GM19193 (cell line): ENCODE data around the gene ESYT3.

ENCODE experiments used
- POLR2A ChIP-seq: IDR thresholded peaks from 4 replicates; pipeline ENCODE4 v1.6.1; 2011; ENCODE audit not compliant: insufficient read depth, insufficient read length; ENCODE audit errors: extremely low read depth

ESYT3 gene

DNA sequence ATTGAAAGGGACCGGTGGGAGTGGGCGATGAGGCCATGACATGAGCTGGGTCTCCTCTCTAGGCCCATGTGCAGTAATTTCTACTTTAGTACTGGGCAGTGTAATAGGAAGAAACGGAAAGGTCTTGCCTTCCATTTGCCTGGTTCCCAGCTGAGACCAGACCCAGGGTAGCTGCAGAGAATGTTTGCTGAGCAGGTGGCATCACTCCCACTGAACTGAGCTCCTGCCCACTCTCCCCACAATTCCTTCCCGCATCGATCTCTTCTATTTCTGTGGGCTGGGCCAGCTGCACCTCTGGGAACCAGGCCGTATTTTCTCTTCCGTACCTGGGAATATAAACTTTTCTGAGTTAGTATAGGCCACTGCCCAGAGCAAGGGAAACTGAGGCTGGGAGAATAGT lies 15.8 kb downstream of the ESYT3 start:
- TF ChIP-seq POLR2A: no peak

DNA sequence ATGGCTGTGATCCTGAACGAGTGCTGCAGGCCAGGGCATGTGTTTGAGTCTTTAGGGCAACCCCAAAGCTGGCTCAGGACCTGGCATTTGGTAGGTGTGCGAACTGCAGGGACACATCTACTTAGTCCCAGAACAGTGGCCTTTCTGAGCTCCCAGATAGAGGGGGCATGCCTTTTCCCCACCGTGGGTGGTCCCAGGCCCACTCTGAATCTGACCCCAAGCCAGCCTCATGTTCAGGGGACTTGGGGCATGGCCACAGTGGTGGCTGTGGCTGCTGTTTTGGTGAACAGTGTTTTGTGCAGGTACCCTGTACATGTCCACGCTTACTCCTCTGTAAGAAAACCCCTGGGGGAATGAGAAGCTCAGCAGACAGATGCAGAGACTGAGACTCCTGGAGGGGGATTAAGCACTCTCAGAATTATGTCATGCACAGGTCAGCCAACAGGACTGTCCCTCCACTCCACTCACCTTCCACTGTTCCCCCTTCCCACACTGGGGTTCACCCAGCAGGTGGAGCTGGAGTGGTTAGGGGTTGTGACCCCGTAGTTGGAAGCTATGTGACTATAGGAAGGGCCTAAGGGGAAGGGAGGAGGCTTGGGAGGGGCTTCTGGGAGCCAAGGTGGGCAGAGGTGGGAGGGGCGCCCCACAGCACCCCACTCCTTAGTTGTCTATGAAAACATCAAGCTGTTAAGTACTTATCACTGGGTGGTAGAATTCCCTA lies 16.4 kb downstream of the ESYT3 start:
- no peak for TF ChIP-seq POLR2A

DNA sequence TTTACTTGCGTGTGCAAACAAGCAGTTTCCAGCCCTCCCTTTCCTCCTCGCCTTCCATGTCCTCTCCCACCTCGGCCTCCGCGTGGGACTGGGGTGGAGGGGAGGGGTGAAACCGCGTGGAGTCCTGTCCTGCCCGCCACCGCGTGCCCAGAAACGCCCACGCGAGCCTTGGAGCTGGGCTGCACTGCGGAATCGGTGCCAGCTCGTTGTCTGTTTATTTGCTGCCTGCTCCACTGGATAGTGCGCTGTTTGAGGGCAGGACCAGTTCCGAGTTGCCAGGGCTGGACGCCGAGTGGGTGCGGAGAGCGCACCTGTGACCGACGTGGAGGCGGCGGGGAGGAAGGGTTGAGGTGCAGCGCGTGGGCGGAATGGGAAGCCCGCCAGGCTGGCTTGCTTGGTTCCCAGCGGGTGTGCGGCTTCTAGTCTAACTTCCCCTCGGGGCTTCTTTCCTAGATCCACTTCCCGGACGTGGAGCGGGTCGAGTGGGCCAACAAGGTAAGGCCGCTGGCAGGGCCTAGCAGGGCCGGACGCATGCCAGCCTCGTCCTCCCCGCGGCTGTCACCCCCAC lies 17.3 kb downstream of the ESYT3 start:
- no peak for TF ChIP-seq POLR2A

DNA sequence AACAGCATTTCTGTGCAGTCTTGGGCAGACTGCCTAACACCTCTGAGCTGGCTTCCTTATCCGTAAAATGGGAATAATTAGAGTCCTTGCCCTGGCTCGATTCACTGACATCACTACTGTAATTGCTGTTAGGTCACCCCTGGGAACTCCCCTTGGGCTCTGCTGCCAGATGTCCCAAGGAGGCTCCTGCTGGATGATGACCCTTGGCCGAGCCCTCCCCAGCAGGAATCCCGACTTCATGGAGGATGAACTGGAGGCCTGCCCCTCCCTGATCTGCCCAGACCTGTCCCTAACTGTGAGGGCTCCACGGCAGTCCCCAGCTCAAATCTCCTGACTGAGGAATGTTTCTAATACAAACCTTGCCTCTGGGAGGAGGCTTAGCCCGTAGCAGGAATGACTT lies 18.0 kb downstream of the ESYT3 start:
- no peak for TF ChIP-seq POLR2A

DNA sequence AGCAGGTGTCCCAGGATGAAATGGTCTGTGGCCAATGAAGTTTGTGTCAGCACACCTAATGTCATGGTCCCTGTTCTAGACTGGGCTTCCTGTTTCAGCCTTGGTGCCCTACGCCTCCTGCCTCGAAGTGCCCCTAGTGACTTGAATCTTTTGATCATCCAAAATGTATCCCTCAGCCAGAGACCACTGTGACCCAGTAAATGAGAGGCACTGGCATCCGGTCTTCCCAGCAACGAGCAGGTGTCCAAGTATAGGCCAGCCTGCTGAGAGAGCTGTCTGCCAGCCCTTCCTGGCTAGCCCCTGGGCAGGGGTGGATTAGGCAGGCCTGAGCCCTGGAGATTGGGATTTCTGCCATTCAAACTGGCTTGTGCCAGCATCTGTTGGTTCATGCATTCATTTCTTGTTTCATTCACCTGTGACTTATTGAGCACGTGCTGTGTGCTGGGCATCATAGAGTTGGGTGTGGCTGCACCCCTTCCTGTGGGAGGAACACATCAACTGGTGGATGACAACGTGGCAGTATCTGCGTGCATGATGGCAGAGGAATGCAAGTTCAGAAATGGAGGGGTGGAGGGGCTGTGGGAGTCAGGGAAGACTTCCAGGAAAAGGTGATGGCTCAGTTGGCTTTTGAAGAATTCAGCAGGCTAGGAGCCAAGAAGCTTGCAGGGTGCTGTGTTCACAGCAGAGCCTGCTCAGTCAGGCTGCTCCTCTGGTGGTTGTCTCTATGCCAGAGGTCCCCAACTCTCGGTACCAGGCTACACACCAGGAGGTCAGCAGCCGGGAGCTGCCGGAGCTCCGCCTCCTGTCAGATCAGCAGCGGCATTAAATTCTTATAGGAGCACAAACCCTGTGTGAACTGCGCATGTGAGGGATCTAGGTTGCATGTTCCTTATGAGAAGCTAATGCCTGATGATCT lies 21.6 kb downstream of the ESYT3 start:
- no peak for TF ChIP-seq POLR2A

DNA sequence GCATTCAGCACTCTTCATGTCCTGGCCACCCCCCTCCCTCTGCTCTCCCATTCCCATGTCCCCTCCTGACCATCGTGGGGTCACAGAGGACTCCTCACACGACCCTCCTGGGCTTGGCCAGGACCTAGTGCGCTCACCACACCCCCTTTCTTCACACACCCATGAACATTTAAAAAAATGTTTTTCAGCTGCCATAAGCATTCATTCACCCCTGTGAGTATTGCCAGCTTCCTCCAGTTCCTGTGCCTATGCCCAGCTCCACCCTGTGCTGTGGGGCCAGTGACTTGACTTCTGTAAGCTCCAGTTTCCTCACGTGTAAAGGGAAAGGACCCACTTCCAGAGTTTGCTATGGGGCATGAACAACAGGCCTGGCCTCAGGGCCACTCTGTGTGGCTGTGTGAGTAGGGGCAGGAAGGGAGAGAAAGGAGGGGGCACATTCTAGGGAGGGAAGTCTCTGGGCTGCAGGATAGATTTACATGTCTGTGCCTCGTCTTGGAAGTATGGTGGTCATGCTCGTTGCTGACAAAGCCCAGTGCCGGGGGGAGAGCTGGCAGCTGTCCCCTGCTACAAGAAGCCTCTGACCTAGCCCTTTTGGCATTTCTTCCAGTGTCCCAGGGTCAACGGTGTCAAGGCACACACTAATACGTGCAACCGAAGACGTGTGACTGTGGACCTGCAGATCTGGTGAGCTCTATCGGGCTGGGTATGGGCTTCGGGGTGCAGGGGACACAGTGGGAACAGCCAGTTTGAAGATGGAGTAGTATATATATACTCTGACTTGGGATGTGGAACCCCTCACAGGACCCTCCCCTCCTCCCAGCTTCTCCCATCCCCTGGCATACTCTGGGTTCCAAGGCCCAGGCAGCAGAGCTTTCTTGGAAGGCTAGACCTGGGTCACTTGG lies 22.8 kb downstream of the ESYT3 start:
- no peak for TF ChIP-seq POLR2A

DNA sequence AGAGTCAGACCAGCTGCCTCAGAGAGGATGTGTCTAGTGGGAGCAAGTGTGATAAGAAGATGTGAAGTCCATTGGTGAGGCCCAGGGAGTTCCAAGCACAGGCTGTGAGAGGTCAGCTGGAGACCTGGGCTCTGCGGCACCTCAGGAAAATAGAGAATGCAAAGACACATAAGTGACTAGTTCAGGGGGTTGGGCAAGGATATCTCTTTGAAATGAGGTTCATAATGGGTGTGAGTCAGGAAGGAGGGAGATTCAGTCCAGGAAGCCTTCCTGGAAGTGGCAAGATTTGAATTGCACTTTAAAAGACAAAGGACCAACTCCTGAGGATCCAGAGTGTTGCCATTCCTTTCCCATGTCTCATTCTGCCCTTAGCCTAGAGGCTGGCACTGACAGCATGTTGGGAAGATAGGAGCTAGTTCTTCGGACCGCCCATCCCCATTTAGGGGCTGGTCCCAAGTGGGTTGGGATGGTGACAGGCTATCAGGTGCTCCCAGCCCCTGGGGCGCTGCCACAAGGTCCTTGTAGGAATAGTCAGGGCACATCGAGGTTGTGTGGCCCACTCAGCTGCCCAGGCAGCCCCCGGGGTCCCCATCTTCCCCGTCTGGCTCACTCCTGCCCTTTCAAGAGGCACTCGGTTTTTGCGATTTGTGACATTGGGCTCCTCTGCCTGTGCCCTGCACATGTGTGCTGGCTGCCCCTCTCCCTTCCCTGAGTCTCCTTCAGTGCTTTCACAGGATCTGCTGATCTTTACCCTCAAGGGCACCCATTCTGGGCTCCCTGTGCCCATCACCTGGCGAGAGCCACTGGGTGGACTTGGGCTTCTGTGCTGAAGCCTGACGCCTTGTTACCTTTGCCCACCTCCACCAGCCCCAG lies 23.7 kb downstream of the ESYT3 start:
- no peak for TF ChIP-seq POLR2A

DNA sequence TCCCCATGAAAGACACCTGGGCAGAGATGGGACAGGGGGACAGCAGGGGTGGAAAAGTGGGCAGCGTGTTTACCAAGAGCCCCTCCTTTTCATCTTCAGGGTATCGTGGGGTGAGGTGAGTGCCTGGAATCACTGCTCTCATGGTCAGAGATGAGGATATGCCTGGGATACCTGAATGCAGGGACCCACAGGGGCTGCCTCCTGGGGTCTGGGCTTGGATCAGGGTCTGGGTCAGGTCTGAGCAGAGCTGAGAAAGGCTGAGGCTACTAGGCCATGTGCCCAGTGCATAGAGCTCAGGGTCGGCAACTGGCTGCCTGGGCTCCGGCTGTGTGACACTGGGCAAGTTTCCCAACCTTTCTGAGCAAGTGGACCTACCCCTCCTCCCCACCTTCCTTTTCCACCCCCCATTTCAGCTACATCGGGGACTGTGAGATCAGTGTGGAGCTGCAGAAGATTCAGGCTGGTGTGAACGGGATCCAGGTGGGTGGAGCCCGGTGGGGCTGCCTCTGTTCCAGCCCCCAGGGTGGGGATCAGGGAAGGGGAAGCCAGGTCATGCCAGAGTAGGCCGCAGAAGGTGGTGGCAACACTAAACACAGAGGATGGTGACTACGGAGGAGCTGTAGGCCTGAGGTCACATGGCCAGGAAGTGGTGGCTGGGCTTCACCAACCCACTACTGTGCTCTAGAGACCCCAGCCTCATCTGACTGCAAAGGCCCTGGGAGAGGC lies 24.5 kb downstream of the ESYT3 start:
- TF ChIP-seq POLR2A: no peak

DNA sequence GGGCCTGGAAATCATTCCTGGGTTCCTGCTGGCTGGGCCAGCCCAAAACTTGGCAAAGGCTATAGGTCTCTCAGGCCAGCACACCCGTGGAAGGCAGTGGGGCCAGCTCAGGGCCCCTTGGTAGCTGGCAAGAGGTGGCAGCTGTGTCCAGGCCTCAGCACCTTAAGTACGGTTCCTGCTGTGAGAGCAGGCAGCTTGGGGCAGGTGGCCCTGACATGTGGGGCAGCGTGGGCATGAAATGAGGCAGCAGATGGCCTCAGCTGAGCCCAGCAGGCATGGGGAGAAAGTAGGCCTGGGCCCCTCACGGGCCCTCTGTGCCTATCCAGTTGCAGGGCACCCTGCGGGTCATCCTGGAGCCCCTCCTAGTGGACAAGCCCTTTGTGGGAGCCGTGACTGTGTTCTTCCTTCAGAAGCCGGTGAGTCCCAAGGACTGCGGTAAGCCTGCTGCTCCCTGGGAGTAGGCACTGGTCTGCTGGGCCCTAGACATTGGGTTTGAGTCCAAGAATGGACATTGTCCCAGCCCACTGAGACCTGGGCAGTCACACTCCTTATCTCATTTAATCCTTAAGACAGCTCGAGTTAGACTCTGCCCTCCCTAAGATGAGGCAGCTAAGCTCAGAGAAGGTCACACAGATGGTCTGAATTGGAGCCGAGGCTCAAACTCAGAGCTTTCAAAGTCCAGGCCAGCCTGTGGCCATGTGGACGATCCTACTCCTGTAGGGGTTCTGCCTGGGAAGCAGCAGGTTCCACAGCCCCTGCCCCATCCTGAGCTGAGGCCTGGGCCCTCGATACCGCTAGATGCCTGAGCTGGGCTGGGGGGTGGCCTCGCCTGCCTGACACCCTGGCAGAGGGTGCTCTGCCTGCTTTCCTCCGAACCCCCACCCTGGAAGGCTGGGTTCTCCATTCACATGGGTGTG lies 25.5 kb downstream of the ESYT3 start:
- no peak for TF ChIP-seq POLR2A

DNA sequence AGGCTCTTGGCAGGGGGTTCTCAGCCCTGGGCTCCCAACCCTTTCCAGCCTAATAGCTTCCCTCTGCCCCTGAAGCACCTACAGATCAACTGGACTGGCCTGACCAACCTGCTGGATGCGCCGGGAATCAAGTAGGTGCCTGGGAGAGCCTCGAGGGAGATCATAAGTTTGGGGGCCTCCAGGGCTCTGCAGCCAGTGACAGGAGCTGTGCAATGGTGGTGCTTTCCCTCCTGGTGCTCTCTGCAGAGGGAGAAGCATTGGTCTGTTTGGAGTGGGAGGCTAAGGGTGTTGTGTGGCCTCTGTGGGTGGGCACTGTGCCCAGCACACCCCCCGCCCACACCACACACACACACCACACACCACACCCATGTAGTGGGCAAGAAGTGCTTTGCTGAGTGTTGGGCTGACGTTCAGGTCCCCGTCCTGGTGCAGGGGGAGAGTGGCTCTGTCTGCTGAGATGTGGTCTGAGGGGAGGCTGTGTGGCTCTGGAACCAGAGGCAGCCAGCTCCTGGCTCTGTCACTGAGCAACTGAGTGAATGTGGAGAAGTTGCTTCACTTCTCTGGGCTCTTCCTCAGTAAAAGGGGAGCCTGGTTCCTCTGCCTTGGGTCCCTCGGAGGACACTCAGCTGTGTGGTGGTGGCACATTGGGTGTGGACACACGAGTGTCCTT lies 26.3 kb downstream of the ESYT3 start:
- TF ChIP-seq POLR2A: no peak

DNA sequence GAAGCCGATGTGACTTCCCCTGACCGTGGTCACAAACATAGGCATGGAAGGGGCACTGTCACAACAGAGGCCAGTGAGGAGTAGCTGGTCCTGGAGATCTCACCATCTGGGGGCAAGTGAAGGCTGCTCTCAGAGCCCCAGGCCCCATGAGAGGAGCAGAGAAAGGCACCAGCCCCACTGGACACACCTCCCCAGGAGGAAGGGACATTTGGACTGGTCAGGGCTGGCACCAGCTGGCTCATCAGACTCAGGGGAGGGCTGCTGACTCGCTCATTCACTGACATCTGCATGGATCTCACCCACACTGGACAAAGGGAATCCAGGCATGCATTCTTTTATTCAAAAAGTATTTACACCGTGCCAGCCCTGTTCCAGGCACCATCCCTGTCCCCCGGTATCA lies 26.8 kb downstream of the ESYT3 start:
- no peak for TF ChIP-seq POLR2A

DNA sequence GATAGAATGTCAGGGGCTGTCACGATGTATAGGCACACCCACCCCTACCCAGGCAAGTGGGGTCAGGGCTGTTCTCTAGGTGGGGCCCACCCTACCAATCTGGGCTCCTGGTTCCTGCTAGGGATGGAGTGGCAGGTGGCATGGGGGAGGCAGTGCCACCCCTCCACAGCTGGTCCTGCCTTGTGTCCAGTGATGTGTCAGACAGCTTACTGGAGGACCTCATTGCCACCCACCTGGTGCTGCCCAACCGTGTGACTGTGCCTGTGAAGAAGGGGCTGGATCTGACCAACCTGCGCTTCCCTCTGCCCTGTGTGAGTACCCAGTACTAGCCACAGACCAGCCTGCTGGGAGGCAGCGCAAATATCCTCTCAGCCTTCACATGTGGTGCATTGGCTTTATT lies 27.5 kb downstream of the ESYT3 start:
- no peak for TF ChIP-seq POLR2A
